Fibroblast of the conjunctiva (primary cell): ENCODE data around the gene KLHL22.
"Not testable (repeated sequence)": the region's sequence is repeated elsewhere in the genome, so short reads cannot be mapped to it uniquely, and the experiment has no call there.

ENCODE experiments used
- DNase-seq: peaks from one replicate; pipeline ENCODE4 v3.0.0-alpha.2; 2010; ENCODE audit warnings: low read depth

The KLHL22 gene, protein sequence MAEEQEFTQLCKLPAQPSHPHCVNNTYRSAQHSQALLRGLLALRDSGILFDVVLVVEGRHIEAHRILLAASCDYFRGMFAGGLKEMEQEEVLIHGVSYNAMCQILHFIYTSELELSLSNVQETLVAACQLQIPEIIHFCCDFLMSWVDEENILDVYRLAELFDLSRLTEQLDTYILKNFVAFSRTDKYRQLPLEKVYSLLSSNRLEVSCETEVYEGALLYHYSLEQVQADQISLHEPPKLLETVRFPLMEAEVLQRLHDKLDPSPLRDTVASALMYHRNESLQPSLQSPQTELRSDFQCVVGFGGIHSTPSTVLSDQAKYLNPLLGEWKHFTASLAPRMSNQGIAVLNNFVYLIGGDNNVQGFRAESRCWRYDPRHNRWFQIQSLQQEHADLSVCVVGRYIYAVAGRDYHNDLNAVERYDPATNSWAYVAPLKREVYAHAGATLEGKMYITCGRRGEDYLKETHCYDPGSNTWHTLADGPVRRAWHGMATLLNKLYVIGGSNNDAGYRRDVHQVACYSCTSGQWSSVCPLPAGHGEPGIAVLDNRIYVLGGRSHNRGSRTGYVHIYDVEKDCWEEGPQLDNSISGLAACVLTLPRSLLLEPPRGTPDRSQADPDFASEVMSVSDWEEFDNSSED

DNA sequence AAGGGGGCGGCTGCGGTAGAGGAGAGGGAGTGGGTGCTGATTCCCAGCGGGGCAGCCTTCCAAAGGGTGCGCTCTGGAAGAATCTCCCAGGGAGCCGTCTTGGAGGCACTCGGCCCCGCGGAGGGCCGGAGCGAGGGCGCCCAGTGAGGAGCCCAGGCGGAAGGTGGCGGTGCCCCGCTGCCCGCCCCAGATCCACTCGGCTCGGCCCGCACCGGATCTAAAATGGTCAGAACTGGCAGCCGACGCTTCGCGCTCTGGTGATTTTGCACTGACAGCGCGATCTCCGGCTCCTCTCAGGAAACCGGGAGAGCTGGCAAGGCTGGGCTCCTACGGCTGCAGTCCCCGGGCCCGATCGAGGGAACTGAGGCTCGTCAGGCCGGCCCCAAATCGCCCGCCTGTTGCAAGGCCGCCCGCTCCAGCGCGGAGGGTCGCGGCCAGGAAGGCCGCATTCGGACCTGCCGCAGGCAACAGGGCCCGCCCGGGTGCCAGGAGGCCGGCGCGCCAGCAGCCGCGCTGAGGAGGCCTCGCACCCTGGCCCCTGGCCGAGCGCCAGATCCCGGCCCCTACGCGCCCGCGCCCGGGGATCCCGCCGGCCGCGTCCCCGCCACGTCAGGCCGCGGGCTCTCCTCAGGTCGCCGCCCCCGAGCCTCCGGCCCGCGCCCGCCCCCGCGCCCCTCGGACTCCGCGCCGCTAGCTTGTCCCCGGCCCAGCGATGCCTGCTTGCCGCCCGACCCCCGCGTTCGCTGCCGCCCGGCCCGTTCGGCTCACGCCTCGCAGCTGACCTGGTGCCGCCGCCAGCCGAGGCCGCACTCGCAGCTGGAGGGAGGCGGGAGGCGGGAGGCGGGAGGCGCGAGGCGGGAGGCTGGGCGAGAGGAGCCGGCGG lies at the start of gene KLHL22:
Gene KLHL22 (minus strand): TSS at position 818 of the 883 bp plus-strand sequence. CDS start 6,584 bp downstream, outside the sequence.
- no peak for DNase-seq

DNA sequence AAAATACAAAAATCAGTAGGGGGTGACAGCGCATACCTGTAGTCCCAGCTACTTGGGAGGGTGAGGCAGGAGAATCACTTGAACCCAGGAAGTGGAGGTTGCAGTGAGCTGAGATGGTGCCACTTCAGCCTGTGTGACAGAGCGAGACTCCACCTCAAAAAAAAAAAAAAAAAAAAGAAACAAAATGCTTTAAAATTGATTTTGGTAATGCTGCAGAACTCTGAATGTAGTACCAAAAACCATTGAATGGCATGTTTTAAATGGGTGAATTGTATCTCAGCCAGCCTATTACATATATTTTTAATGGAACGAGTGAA lies 49.7 kb upstream of the KLHL22 start:
- not testable (repeated sequence) for DNase-seq

DNA sequence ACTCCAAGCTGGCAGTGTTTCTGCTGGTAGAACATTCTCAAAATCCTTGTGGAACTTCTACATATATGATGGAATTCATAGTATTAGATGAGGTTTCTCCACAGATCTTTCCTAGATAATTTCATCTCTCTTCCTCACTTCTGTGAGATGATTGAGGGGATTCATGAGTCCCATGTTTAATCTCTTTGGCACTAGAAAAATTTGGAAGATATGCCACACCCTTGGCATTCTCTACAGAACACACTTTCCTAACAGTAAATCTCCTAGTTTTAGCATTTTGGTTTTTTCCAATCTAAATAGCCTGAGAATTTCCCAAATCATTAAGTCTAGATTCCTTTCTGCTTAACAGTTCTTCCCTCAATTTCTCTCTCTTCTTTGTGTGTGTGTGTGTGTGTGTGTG lies 47.1 kb upstream of the KLHL22 start:
- DNase-seq = no peak

DNA sequence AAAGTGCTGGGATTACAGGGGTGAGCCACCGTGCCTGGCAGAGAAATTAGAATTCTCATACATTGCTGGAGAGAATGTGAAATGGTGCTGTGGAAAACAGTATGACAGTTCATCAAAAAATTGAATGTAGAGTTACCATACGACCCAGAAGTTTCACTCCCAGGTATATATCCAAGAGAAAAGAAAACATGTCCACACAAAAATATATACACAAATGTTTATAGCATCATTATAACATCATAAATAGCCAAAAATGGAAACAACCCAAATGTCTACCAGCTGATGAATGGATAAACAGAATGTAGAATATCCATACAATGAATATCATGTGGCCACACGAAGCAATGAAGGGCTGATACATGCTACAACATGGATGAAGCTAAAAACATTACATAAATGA lies 46.5 kb upstream of the KLHL22 start:
- no peak for DNase-seq

DNA sequence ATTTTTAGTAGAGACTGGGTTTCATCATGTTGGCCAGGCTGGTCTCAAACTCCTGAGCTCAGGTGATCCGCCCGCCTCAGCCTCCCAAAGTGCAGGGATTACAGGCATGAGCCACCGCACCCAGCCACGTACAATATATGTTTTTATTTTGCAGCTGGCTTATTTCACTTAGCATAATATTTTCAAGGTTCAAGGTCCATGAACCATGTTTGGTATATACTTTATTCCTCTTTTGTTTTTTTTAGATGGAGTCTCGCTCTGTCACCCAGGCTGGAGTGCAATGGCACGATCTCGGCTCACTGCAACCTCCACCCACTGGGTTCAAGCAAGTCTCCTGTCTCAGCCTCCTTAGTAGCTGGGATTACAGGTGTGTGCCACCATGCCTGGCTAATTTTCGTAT lies 43.3 kb upstream of the KLHL22 start:
- DNase-seq = not testable (repeated sequence)

DNA sequence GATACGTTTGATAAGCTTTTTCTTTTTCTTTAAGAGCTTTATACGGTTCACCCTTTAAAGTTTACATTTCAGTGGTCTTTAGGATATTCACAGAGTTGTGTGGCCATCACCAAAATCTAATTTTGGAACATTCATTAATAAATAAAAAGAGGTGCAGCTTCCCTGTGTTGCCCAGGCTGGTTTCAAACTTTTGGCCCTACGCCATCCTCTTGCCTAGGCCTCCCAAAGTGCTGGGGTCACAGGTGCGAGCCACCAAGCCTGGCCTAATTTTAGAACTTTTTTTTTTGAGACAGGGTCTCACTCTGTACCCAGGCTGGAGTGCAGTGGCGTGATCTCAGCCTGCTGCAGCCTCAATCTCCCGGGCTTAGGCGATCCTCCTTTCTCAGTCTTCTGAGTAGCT lies 42.4 kb upstream of the KLHL22 start:
- no peak for DNase-seq

DNA sequence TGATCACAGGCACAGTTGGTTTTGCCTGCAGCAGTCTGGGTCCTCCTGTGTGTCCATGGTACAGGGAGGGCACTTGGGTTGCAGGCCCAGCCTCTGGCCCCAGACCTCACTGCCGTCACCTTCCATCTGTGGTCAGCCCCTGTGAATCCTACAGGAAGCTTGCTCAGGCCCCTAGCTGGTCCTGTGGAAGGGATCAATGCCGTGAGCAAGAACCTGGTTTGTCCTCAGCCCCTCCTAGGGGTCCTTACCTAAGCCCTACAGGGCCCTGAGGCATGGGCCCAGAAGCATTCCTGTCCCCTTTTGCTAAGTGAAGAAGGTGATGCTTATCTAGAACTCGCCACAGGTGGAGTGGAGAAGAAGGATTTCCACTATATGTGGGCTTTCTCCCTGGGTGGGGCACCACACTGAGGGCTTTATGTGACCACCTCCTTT lies 41.7 kb upstream of the KLHL22 start:
- DNase-seq = no peak

DNA sequence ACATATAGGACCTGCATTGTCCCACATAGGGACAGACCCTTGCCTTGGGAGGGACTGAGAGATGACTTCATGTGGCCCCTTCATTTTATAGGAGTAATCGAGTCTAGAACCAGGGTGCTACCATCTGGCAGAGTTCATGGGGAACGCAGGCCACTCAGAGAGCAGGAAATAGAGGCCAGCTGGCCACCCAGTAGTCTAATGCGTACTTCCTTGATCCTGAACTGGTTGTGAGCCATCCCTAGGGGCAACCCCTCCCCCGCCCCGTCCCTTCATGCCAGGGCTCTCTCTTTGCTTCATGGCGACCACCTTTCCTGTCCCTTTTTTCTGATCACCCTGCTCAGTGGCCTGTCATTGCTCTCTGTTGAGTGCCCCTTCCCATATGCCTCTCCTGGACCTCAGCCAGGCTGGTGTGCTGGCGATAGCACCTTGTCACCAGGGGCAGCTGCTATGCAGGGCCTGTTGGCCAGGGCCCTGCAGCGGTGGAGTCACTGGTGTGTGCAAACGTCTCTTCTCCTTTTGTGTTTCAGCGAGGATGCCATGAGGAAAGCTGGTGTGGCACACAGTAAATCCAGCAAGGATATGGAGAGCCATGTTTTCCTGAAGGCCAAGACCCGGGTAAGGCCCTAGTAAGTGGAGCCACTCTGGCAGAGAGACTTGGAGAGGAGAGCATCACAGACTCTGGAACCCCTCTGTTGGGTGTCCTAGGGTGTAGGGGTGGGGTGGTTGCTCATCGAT lies 41.2 kb upstream of the KLHL22 start:
- DNase-seq = no peak

DNA sequence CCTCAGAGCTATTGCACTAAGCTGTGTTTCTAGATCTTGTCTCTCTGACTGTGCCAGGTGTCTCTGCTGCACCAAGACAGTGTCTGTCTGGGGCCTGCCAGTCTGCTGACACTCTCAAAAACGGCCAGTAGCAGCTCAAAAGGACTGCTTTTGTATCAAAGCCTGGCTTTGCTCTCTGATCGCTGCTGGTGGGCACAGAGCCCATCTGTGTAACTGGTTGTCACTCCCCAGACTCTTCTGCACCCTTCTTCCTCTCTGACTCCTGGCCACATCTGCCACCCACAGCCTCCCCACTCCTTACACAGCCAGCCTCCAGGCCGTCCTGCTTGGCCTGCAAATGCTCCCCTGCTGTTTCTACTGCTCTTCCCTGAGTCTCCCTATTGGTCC lies 38.3 kb upstream of the KLHL22 start:
- no peak for DNase-seq

DNA sequence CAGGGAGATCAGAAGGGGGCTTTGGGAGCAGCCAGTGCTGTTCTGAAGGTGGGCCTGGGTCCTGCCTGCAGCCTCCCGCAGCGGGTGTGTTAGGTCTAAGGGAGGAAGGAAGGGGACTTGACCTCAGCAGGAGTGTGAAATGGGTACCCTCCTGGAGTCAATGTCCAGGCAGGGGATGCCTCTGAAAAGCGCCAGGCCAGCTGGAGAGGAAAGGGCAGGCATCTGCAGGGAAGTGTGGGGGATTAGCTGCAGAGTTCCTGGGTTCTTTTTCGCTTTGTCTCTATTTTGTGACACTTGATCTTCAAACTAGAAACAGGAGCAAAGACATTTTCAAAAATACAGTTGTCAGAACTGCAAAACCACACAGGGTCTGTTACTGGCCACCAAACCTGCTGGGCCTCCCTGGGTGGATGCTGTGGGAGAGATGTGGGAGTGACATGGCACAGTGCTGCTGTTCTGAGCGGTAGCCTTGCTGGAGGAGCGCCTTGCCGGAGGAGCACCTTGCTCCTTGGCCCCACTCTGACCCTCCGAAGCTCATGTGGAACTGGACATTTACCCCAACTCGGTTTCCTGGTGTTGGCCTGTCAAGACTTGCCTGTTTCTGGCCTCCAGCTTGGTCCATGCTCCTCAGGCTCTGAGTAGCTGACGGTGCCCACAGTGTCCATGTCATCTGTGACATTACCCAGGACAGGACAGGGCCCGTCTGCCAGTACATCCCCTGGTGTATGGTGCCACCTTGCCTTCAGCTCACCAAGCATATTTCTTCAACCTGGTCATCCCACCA lies 37.7 kb upstream of the KLHL22 start:
- no peak for DNase-seq

DNA sequence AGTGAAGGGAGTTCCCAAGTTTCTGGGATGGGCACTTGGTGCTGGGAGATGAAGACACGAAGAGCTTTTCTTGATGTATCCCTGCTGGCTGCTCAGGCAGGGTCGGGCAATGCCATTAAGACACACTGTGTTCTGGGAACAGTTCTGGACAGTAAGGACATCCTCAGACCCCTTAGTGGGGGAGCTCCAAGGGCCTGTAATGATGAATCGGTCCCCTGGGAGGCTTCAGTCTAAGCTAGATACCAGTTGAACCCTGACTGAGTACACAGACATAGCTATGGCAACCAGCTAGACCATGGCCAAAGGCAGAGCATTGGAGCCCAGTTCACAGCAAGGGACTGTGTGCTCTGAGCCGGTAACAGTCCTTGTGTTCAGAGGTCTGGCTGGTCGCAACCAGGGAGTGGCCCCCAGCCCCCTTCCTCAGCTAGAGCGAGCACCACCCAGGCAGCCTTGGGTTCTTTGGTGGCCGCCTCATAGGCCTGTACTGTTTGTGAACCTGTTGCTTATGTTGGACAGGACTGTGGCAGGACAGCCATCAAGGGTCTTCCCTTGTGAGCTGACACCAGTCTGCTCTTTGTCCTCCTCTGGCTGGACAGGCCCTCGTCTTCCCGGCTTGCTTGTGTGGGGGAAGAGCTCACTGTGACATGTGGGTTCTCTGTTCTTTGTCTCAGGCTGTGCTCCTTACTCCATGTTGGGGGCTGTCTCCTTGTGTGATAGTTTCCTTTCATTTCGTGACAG lies 36.8 kb upstream of the KLHL22 start:
- DNase-seq = no peak

DNA sequence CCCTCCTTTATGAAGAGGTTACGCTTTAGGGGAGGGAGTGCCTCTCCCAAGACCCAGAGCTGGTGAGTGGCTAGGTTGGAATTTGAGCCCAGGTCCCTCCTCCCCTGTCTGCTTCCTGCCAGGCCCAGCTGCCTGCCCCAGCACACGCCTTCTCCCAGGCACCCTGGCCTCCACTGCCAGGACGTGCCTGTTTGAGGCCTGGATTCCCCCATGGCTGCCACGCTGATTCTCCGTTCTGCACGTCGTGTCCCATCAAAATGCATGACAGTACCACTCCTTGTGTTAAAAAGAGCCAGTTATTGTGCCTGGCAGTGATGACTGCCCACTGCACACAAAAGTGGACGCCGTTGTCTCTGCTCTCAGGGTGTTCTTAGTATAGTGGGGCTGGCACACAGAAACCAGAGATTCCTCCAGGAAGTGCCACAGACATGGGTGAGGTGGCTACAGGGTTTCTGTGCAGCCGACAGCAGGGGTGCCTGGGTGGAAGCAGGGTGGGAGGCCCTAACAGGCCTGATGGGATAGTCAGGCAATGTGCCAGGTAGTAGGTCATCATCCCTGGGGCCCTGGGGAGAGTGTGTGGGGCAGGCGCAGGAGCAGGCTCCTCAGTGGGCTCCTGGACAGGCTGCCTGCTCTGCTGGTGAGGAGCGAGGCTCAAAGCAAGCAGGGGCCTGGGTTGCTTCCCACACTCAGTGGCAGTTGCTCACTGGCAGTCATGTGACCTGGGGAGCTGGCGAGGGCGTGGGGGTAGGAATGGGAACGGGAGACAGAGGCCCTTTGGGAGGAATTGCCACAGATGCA lies 36.0 kb upstream of the KLHL22 start:
- DNase-seq = no peak

DNA sequence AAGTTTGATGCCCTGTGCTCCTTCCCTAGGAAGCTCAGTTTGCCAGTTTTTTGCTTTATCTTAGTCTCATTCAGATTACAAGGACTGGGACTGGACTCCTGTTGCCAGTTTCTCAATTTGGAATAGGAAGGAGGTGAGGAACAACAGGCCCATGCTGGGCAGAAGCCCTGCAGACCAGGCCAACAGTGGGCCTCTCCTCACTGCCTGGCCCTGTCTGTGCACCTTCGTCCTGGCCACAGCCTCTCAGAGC lies 35.5 kb upstream of the KLHL22 start:
- no peak for DNase-seq

DNA sequence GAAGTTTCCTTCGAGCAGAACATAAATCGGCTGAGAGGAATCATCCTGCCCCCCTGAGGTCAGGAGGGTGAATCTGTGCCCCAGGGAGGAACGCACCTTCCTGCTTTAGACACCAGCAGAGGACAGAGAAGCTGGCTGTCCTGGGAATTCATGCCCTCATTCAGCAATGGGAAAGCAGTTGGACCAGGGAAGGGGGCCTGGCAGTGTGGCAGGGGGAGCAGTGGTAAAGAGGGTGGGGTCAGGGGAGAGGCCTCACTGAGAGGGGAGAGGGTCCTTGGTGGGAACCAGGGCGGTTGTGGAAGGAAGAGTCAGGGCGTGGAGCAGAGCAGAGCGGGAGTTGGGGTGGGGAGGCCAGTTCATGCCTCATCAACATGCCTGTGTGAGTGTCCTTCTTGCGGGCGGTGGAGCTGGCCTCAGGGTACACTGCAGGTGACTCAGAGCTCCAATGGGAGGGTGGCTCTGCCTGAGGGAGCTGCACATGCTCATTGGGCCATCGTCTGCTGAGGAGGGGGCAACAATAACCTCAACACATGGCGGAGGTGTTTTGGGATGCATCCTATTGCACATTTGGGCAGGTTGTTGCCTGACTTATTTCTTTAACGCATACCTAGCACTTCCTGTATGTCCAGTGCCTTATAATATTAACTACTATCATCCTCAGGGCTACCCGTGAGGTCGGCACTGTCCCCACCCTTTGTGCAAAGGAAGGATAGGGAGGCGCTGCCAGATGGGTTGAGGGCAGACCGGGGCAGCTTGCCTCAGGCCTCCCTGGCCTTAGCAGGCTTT lies 35.0 kb upstream of the KLHL22 start:
- no peak for DNase-seq

DNA sequence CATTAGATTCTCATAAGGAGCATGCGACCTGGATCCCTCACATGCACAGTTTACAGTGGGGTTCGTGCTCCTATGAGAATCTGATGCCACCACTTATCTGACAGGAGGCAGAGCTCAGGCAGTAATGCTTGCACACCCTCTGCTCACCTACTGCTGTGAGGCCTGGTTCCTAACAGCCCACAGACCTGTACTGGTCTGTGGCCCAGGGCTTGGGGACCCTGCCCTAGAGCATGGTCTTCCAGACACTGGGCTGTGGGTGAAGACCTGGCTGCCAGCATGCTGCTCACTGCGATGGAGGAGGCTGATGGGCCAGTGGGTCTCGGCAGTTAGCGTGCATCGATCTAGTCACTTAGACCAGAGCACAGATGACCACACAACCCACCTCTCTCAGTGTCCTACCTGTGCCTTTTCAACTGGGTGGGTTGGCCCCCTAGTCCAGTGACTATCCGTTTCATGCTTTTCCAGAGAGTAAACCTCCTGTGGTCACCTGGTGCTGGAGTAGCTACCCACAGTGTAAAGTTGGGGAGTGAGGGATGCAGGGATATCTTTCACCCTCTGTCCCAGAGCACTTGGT lies 32.9 kb upstream of the KLHL22 start:
- DNase-seq = no peak

DNA sequence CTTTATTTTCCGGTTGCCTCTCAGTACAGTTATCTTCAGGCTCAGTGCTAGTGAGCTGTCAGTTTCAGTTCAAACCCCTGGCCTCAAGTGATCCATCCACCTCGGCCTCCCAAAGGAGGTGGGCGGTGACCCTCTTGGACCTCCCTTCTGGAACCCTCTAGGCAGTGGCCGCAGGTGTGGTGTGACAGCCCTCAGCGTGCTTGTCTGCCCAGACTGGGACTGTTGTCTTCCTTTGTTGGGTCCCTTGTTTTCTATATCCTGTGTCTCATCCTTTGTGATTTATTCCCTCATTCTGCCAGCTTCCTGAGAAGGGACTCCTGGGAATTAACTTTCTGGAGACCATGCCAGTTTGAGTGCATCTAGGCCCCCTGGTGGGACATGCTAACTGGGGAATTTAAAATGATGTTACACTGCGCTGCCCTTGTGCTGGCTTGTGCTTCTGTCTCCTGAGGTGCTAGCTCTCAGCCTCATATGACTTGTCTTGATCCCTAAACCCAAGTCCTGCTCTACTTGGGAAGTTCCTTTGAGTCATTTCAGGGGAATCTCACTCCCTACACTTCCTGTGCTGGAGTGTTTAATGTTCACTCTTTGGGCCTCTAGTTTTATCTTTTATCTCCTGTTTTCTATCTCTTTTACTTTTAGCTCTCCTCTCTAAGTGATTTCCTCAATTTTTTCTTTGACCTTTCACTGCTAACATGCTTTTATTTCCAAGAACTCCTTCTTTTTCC lies 31.2 kb upstream of the KLHL22 start:
- DNase-seq = no peak

DNA sequence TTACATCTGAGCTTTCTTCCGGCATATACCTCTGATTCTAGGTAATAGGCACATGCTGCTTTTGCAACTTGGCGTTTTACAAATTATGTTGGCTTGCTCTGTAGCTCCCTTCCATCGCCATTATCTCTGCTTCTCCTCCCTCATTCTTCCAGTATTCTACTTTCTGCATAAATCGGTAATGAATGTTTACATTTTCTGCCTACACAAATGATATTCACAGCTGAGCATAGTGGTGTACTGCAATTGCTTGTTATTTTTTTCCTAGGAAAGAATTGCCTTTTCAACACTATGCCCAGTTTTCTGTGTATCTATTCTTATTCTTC lies 30.7 kb upstream of the KLHL22 start:
- no peak for DNase-seq

DNA sequence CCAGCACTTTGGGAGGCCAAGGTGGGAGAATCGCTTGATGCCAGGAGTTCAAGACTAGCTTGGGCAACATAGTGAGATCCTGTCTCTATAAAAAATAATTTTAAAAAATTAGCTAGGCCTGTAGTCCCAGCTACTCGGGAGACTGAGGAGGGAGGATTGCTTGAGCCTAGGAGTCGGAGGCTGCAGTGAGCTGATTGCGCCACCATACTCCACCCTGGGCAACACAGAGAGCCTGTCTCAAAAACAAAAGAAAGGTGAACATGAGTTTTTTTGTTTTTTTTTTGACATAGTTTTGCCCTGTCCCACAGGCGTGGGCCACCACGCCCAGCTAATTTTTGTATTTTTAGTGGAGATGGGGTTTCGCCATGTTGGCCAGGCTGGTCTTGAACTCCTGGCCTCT lies 29.5 kb upstream of the KLHL22 start:
- no peak for DNase-seq
